Fibroblast of pulmonary artery (primary cell): ENCODE results near the gene MSX2.

ENCODE experiments used
- DNase-seq: peaks from one replicate; pipeline ENCODE4 v3.0.0-alpha.2; 2010; ENCODE audit warnings: low read depth
- H3K4me3 ChIP-seq: replicated peaks from 2 replicates; pipeline ENCODE4 v1.5.1; 2011; ENCODE audit warnings: low read depth, mild to moderate bottlenecking, control low read depth, low read length, moderate library complexity
- CTCF ChIP-seq: IDR thresholded peaks from 2 replicates; pipeline ENCODE4 v1.5.1; 2011; ENCODE audit warnings: mild to moderate bottlenecking, control low read depth, low read length, inconsistent platforms; ENCODE audit errors: missing control alignments

The MSX2 gene

GRCh38 chr5:174688441-174689354, 35.7 kb upstream of the MSX2 start:
- no peak for DNase-seq
- no peak for TF ChIP-seq CTCF
- no peak overlapping the region for H3K4me3 ChIP-seq

- no peak overlapping the region for H3K4me3 ChIP-seq
- no peak for DNase-seq
- no peak for TF ChIP-seq CTCF
These were observed 34.1 kb upstream of the MSX2 start for GRCh38 chr5:174690271-174690670.

GRCh38 chr5:174692381-174692780, 32.0 kb upstream of the MSX2 start:
- no peak for TF ChIP-seq CTCF
- no peak for DNase-seq
- H3K4me3 ChIP-seq: no peak overlapping the region

GRCh38 chr5:174692982-174693422, 31.4 kb upstream of the MSX2 start:
- H3K4me3 ChIP-seq: no peak overlapping the region
- DNase-seq: no peak
- TF ChIP-seq CTCF: no peak

- no peak for DNase-seq
- no peak overlapping the region for H3K4me3 ChIP-seq
- no peak for TF ChIP-seq CTCF
These were observed 30.5 kb upstream of the MSX2 start for GRCh38 chr5:174693697-174694385.

GRCh38 chr5:174694611-174695010, 29.8 kb upstream of the MSX2 start:
- TF ChIP-seq CTCF: no peak
- no peak overlapping the region for H3K4me3 ChIP-seq
- DNase-seq: no peak

GRCh38 chr5:174698156-174698555, 26.2 kb upstream of the MSX2 start:
- no peak for DNase-seq
- TF ChIP-seq CTCF: no peak
- H3K4me3 ChIP-seq: no peak overlapping the region
